ENCODE data around the gene CCDC33. TPM values are rescaled to one million over a fixed set of nuclear protein-coding genes. Genes with fewer than 3 reads are reported as not detected.

The CCDC33 gene
- total and polyA plus RNA-seq, 2 experiments from 2014 or later: 0.63 to 0.86 TPM

- H3K79me2 ChIP-seq: no peaks in the 10 kb centered on the region
- H4K20me1 ChIP-seq (ENCODE audit: insufficient read depth, poor library complexity, severe bottlenecking): no peaks in the 10 kb centered on the region
- 42% methylated on average over 10 of the region's 10 CpGs for WGBS (ENCODE audit: low lambda C conversion rate, missing lambda C conversion rate)
- H3K4me3 ChIP-seq: no peak overlapping the region
- no peak for TF ChIP-seq EZH2phosphoT487 (IDR thresholded peaks at IDR 0.05; ENCODE audit: low read depth, severe bottlenecking, unreplicated experiment)
- TF ChIP-seq CTCF (IDR thresholded peaks at IDR 0.05; ENCODE audit: poor library complexity): no peak
- no peak for TF ChIP-seq EZH2 (IDR thresholded peaks at IDR 0.05; ENCODE audit: borderline replicate concordance)
- no peaks in the 10 kb centered on the region for H3K36me3 ChIP-seq (replicated peaks; ENCODE audit: insufficient read depth, low read depth)
- H3K9me2 ChIP-seq (replicated peaks; ENCODE audit: insufficient read depth): no peaks in the 10 kb centered on the region
- DNase-seq (ENCODE audit: low spot score): peak; percentile 26
- peaks cover 20% of the 10 kb centered on the region for H3K27me3 ChIP-seq
- no peak overlapping the region for H3K4me2 ChIP-seq
- H3K4me1 ChIP-seq (ENCODE audit: insufficient read depth): peaks cover 30% of the 10 kb centered on the region
- no peak overlapping the region for H3K27ac ChIP-seq
- no peaks in the 10 kb centered on the region for H3K9me3 ChIP-seq (ENCODE audit: low read depth)
- no peak overlapping the region for H2AFZ ChIP-seq
Observed at GRCh38 chr15:74306781-74307217, 70.7 kb downstream of the CCDC33 start.

GRCh38 chr15:74307827-74308811 lies 72.0 kb downstream of the CCDC33 start:
- no peaks in the 10 kb centered on the region for H4K20me1 ChIP-seq (ENCODE audit: insufficient read depth, poor library complexity, severe bottlenecking)
- H3K4me3 ChIP-seq: no peak overlapping the region
- no peaks in the 10 kb centered on the region for H3K9me3 ChIP-seq (ENCODE audit: low read depth)
- no peaks in the 10 kb centered on the region for H3K79me2 ChIP-seq
- TF ChIP-seq EZH2phosphoT487 (IDR thresholded peaks at IDR 0.05; ENCODE audit: low read depth, severe bottlenecking, unreplicated experiment) (no peak), CTCF (IDR thresholded peaks at IDR 0.05; ENCODE audit: poor library complexity) (peak; percentile 77), EZH2 (IDR thresholded peaks at IDR 0.05; ENCODE audit: borderline replicate concordance) (no peak)
- H3K4me2 ChIP-seq: no peak overlapping the region
- H3K27me3 ChIP-seq: peaks cover 16% of the 10 kb centered on the region
- no peaks in the 10 kb centered on the region for H3K36me3 ChIP-seq (replicated peaks; ENCODE audit: insufficient read depth, low read depth)
- H3K9me2 ChIP-seq (replicated peaks; ENCODE audit: insufficient read depth): no peaks in the 10 kb centered on the region
- H3K27ac ChIP-seq: no peak overlapping the region
- H2AFZ ChIP-seq: no peak overlapping the region
- DNase-seq (ENCODE audit: low spot score): peak; percentile 70
- H3K4me1 ChIP-seq (ENCODE audit: insufficient read depth): peaks cover 32% of the 10 kb centered on the region
- 11% methylated on average over 18 of the region's 19 CpGs for WGBS (ENCODE audit: low lambda C conversion rate, missing lambda C conversion rate)

GRCh38 chr15:74311734-74312444 lies 75.8 kb downstream of the CCDC33 start:
- peak; percentile 43 for DNase-seq (ENCODE audit: low spot score)
- Histone ChIP-seq H3K36me3 (replicated peaks; ENCODE audit: insufficient read depth, low read depth) (no peaks in the 10 kb centered on the region), H3K4me2 (no peak overlapping the region), H3K4me1 (ENCODE audit: insufficient read depth) (peaks cover 35% of the 10 kb centered on the region), H3K27me3 (peaks cover 10% of the 10 kb centered on the region), H2AFZ (no peak overlapping the region), H3K27ac (no peak overlapping the region), H4K20me1 (ENCODE audit: insufficient read depth, poor library complexity, severe bottlenecking) (no peaks in the 10 kb centered on the region), H3K4me3 (no peak overlapping the region), H3K9me3 (ENCODE audit: low read depth) (no peaks in the 10 kb centered on the region), H3K9me2 (replicated peaks; ENCODE audit: insufficient read depth) (no peaks in the 10 kb centered on the region), H3K79me2 (no peaks in the 10 kb centered on the region)
- WGBS (ENCODE audit: low lambda C conversion rate, missing lambda C conversion rate): 55% methylated on average over 13 of the region's 13 CpGs
- TF ChIP-seq CTCF (IDR thresholded peaks at IDR 0.05; ENCODE audit: poor library complexity) (peak; percentile 52), EZH2 (IDR thresholded peaks at IDR 0.05; ENCODE audit: borderline replicate concordance) (no peak)
